Frontal cortex (tissue), 4 donors: Measurements from ENCODE around the gene GSK3B. TPM values are rescaled to one million over a fixed set of nuclear protein-coding genes. Genes with fewer than 3 reads are reported as not detected.
"Not testable (repeated sequence)": the region's sequence is repeated elsewhere in the genome, so short reads cannot be mapped to it uniquely, and the experiment has no call there.

Source experiments
- DNase-seq, 2 donors: peaks; one replicate each; pipeline ENCODE4 v3.0.0; 2012; ENCODE audit warnings: low spot score in 2 of 2
- FAIRE-seq: peaks from 2 replicates; lab custom pipeline; 2012; peaks lifted over from hg19 to GRCh38; lab: Jason Lieb, UNC
- total RNA-seq: library from RNA; depleted of rRNA; stranded (reverse); fragments of >200 nt; gene quantifications from one replicate; pipeline ENCODE4 v1.2.3, GENCODE V29; 2014
- donor health status: control.
- donor health status: control.
- donor health status: control.

Gene GSK3B
- total RNA-seq, 1 donor from 2014 or later, result 141 TPM

- DNase-seq, result no peak
- FAIRE-seq, result no peak
Observed at GRCh38 chr3:119898478-119899191, 195.6 kb downstream of the GSK3B start.

GRCh38 chr3:119894195-119894594 lies 200.1 kb downstream of the GSK3B start:
- DNase-seq, result no peak
- FAIRE-seq, result no peak

GRCh38 chr3:119893769-119894168 lies 200.5 kb downstream of the GSK3B start:
- FAIRE-seq, result no peak
- DNase-seq, result no peak

- peak in 1 of 2 donors; percentile 17 for DNase-seq
Observed at GRCh38 chr3:119891944-119892721, 202.1 kb downstream of the GSK3B start.

GRCh38 chr3:119888681-119889080 lies 205.6 kb downstream of the GSK3B start:
- FAIRE-seq, DNase-seq: not testable (repeated sequence)

More at GRCh38 chr3:119891944-119892721, 202.1 kb downstream of the GSK3B start:
- peak; percentile 33 for FAIRE-seq

GRCh38 chr3:119885746-119886530 lies 208.3 kb downstream of the GSK3B start:
- FAIRE-seq (no peak), DNase-seq (no peak)

- FAIRE-seq, result no peak
- DNase-seq, result no peak
Observed at GRCh38 chr3:119884161-119884557, 210.1 kb downstream of the GSK3B start.

GRCh38 chr3:119883461-119884160 lies 210.6 kb downstream of the GSK3B start:
- FAIRE-seq (no peak), DNase-seq (no peak)

GRCh38 chr3:119880966-119881365 lies 213.3 kb downstream of the GSK3B start:
- no peak for FAIRE-seq
- DNase-seq, result no peak

GRCh38 chr3:119873646-119874045 lies 220.6 kb downstream of the GSK3B start:
- DNase-seq (no peak), FAIRE-seq (no peak)

- FAIRE-seq (no peak), DNase-seq (no peak)
Observed at GRCh38 chr3:119872773-119873172, 221.5 kb downstream of the GSK3B start.

GRCh38 chr3:119871571-119871970 lies 222.7 kb downstream of the GSK3B start:
- DNase-seq (no peak), FAIRE-seq (no peak)

GRCh38 chr3:119870512-119870911 lies 223.7 kb downstream of the GSK3B start:
- FAIRE-seq, result no peak
- DNase-seq, result no peak

- FAIRE-seq (no peak), DNase-seq (no peak)
Observed at GRCh38 chr3:119864476-119864875, 229.8 kb downstream of the GSK3B start.

GRCh38 chr3:119862616-119863015 lies 231.6 kb downstream of the GSK3B start:
- FAIRE-seq (no peak), DNase-seq (no peak)

- FAIRE-seq, result no peak
- no peak for DNase-seq
Observed at GRCh38 chr3:119861681-119862080, 232.6 kb downstream of the GSK3B start.

- DNase-seq (no peak), FAIRE-seq (no peak)
Observed at GRCh38 chr3:119859728-119860127, 234.5 kb downstream of the GSK3B start.

- DNase-seq (no peak), FAIRE-seq (no peak)
Observed at GRCh38 chr3:119858957-119859356, 235.3 kb downstream of the GSK3B start.

- no peak for DNase-seq
Observed at GRCh38 chr3:119856695-119857094, 237.6 kb downstream of the GSK3B start.

GRCh38 chr3:119849126-119849525 lies 245.1 kb downstream of the GSK3B start:
- no peak for DNase-seq
- no peak for FAIRE-seq

More at GRCh38 chr3:119856695-119857094, 237.6 kb downstream of the GSK3B start:
- no peak for FAIRE-seq
